ENCODE results near the gene ASNS.
A peak's percentile ranks its signal among the peaks of the same experiment; 100 is the strongest.

ASNS gene

DNA sequence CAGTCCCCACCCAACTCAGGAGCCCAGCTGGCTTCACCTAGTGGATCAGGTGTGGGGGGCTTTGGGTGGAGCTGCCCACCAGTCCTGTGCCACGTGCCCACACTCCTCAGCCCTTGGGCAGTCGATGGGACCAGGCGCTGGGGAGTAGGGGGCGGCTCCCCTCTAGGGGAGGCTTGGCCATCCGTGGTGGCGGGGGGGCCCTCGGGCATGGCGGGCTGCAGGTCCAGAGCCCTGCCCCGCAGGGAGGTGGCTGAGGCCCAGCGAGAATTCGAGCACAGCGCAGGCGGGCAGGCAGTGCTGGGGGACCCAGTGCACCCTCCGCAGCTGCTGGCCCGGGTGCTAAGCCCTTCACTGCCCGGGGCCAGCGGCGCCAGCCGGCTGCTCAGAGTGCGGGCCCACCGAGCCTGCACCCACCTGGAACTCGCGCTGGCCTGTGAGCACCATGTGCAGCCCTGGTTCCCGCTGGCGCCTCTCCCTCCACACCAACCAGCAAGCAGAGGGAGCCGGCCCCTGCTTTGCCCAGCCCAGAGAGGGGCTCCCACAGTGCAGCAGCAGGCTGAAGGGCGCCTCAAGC, 29.3 kb downstream of the ASNS start:
- no peak for DNase-seq

- DNase-seq: no peak
Observed at GRCh38 chr7:97842006-97842405, 30.2 kb downstream of the ASNS start.

- peak; percentile 5 for DNase-seq
Observed at GRCh38 chr7:97835296-97836138, 36.7 kb downstream of the ASNS start.

DNA sequence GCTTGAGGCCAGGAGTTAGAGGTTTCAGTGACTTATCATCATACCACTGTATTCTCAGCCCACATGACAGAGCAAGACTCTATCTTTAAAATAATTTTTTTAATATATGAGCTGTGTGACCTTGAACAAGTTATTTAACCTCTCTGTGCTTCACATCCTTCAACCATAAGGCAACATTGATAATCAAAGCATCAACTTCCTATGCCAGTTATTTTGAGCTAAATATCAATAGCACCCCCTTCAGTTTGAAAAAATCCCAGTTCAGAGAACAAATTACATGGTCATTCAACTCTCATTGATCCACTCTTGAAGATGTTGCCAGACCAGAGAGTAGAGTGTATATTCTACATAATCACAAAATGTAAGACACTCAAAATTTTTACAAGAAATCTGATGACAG, 53.0 kb downstream of the ASNS start:
- DNase-seq: no peak

- no peak for DNase-seq
Observed at GRCh38 chr7:97818066-97818663, 54.0 kb downstream of the ASNS start.

All from kidney glomerular epithelial cell (primary cell).